Activated CD4-positive, alpha-beta T cell treated with anti-CD3 and anti-CD28 coated beads, Interleukin-2, amount 50 U/mL, for 4 hours (primary cell): ENCODE results near the gene MYH9.

Source experiments
- DNase-seq, 2 experiments: peaks; one replicate each; pipeline ENCODE4 v3.0.0-alpha.2; 2020

MYH9 gene

DNA sequence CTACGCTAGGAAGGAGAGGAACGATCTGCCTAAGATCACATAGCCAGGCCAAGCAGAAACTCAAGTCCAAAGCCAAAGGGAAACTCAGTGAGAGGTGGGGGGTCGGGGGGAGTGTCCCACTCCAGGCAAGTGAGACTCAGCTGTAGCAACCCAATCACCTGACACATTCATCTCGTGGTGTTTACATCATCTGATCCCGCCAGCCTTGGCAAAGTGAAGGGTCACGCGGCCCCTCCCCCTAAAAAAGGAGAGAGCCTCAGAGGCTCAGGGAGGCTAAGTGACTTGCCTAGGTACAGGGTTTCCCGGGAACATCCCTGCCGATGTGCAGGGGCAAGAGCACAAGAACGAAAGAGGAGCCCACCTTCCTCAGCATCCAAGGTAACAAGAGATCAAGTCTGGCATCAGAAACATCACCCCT is 21.5 kb downstream of the MYH9 start:
- DNase-seq: no peak

- DNase-seq: peak; percentile 89 to 93
Observed at GRCh38 chr22:36365020-36365411, 22.8 kb downstream of the MYH9 start.

GRCh38 chr22:36364255-36365019 is 23.3 kb downstream of the MYH9 start:
- DNase-seq: no peak

DNA sequence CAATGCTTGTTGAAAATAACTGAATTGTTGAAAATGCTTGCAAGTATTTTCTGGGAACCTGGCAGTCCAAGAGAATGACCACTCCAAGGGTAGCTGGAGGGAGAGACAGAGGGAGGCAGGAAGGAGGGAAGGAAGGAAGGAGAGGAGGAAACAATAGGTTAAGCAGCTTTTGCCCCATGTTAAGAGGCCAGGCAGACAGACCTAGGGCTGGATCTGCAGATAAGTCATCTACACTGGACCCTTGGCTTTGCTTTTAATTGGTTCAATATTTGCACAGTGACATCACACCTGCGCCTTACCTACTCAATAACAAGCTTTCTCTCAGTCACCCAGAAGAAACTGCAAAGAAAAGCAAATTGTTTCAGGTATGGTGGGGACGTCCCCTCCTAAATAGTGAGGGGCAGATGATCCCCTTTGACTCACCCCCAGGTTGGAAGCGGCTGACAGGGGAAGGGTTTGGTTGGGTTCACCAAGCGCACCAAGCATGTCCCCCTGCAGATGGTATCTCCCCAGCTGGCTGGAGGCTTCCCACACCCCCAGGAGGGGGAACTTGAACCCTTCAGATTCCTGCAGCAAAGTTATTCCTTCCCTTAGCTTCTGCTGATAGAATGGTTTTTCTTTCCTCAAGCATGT is 24.3 kb downstream of the MYH9 start:
- no peak for DNase-seq

- DNase-seq: peak; percentile 45
Observed at GRCh38 chr22:36362932-36363331, 24.8 kb downstream of the MYH9 start.

DNA sequence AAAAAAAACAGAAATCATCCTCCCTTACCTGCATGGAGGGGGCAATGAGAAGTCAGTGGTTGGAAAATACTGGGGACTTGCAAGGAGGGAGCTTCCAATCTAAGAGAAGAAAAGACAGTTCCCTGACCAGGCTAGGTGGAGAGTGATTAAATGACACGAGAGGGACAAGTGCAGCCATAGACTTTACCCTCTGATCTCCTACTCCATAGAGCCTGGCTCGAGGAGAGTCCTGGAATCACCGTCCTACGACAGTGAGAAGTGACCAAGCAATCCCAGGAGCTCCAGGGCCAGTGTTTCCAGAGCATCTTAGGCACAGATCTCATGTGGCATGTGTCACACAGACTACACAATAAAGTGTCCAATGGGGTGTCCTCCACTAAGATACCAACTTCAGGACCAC is 25.7 kb downstream of the MYH9 start:
- DNase-seq: no peak

- no peak for DNase-seq
Observed at GRCh38 chr22:36360871-36361383, 26.8 kb downstream of the MYH9 start.

DNA sequence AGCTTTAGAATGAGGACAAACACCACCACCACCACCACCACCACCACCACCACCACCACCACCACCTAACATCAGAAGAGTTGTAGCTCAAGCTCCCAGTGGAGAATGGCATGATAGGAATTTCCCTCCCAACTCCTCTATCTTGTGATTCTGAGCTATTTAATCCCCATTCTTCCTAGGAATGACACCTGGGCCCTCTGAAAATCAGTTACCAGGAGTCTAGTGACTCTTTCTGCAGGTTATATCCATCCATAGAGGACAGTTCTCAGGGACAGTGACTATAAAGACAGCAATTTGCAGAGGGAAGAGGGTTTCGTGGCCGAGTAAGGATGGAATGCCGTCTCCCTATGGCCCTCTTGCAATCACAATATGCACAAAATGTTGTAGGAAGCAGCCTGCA is 27.8 kb downstream of the MYH9 start:
- no peak for DNase-seq

- DNase-seq: no peak
Observed at GRCh38 chr22:36359470-36359996, 28.2 kb downstream of the MYH9 start.

DNA sequence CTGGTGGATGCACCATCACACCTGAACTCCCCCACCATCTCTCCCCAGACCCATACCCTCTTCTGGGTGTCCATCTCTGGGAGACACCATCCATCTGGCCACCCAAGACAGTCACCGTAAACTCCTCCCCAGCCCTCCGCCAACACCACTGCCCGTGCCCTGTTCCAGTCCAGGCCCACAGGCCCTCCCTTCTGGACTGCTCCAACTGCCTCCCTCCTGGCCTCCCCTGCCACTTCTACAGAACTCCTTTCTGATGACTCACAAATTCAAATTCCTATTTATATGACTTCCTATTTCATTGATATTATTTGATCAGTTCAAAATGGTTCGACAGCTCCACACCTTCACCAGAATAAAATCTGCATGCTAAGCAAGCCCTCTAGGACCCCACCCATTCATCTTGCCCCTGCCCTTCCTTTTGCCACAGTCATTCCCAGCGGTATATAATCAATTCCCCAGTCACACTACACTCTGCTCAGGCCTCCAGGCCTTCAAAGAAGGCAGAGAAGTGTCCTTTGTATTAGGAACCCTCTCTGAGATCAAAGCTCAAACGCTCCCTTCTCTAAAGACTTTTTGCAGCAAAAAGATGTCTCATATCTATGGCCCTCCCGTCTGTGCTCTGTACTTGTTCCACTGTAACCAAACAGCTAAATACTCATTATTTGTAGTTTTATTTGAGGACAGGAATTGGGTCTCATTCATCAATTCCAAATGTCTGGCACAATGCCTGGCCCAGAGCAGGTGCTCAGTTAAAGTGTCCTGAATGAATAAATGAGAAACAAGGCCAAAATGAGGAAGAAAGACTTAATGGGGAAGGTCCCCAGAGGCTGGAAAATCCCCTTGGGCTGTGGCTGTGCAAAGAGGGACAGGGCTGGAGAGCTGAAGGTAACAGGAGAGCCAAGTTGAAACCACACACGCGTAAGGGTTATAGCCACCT is 29.0 kb downstream of the MYH9 start:
- DNase-seq: no peak

GRCh38 chr22:36356708-36357624 is 30.8 kb downstream of the MYH9 start:
- peak; percentile 51 to 60 for DNase-seq

DNA sequence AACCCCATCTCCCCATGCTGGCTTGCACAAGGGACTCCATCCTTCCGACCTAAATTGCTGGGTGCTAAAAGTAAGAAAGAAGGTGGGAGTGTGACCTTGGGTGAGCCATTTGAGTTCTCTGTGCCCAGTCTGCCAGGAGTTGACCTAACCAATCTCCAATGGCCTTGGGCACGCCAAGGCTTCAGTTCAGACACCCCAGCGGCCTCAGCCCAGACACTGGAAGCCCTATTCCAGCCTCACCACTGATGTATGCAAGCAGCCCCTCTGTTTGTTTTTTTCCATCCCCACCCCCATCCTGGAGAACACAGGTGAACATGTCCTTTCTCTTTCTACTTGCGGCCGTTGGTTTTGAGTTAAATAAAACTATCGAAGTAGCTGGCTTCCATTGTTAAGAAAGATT is 31.9 kb downstream of the MYH9 start:
- DNase-seq: no peak

- no peak for DNase-seq
Observed at GRCh38 chr22:36355362-36355761, 32.4 kb downstream of the MYH9 start.

- no peak for DNase-seq
Observed at GRCh38 chr22:36352803-36353507, 34.8 kb downstream of the MYH9 start.

DNA sequence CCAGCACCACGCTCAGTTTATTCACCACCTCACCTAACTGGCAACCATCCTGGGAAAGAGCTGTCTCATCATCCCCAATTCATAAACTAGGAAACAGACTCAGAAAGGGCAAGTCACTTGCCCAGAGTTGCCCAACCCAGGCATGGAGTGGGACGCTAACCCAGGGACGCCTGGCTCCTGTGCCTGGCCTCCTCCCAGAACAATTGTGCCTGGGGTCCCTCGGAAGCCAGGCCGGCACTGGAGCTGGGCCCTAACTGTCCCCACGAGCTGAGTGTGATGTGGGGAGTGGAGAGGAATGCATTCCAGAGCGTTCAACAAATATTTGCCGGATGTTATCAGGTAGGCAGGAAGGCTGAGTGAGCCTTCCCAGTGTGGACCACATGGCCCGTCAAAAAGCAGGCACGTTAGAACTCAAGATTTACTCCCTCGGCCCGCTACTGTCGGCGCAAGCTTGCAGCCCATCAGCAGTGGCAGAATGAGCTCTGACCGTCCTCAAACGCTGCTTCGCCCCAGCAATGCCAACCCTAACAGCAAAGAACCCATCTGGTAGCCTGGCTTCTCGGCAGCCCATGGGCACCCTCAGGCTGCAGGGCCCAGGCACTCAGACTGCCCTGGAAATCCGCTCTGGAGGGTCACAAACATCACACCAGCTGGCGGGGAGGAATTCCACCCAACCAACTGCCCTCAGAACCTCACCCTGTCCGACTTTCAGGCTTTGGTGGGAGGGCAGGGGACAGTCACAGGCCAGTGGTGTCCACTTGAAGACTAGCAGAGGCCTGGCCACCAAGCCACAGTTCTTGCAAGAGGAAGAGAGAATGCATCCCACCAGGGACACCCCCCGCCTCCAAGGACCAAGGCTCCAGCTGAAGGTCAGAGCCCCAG is 35.6 kb downstream of the MYH9 start:
- DNase-seq: no peak

DNA sequence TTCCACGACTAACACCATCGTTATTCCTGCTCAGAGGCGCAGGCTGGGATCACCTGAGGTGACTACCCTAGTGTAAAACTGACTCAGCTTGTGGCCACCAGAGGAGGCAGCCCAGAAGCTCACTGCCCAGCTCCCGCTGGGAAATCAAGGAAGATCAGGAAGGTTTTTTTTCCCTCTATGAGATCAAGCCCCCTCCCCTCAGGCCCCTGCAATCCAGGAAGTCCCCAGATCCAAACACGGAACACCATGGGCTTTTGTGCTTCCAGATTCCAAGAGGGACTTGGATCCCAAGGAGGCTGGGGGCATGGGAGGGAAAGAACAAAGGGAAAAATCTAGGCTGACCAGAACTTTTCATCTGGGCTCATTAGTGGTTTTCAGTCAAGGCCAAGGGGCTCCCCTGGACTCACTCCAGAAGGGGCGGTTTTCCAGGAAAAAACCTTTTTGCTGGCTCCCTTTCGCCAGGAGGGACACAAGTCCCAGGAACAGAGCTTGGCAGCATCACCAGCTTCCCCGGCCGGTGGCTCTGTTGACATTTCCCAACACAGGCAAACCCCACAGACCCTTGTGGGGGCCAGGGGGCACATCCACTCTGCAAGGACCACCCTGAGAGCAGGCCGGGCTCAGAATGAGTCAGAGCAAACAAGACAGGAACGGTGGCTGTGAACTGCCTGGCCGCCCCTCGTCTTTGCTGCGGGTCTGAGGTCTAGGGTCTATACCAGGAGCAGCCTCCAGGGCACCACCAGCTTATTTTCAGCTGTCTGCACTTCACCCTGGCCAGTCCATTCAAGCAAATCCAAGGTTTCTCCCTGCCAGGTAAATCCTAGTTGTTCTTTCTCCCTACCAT is 36.8 kb downstream of the MYH9 start:
- no peak for DNase-seq

DNA sequence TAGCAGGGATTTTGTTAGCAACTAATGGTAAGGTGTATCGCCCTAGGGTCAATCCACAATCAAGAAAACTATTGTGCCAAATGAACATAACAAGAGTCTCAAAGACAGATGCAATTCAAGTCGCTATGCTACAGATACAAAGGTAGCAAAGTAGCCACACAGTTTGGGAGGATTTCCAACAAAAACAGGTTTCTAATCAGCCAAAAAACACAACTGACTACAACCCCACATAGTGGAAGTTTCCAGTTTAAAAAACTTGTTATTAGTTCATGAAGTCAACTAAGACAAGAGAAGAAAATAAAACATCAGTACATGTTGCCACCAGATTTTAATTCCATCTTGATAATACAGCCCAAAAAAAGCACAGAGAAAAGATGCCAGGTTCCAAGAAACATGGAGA is 38.0 kb downstream of the MYH9 start:
- DNase-seq: no peak

DNA sequence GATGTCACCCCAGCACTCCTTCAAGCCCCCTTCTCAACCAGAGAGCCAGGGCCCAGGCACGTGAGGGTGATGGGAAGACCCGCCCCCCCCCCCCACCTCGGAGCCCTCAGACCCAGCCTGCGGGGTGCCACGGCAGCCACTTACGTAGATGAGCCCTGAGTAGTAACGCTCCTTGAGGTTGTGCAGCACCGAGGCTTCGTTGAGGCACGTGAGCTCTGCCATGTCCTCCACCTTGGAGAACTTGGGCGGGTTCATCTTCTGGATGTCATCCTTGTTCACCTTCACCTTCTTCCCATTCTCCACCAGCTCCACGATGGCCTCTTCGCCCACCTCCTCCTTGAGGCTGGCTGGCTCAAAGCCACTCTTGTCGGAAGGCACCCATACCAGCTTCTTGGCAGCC is 39.0 kb downstream of the MYH9 start:
- DNase-seq: no peak

GRCh38 chr22:36347094-36347493 is 40.7 kb downstream of the MYH9 start:
- DNase-seq: no peak
